ENCODE results near the gene OCA2. TPM values are rescaled to one million over a fixed set of nuclear protein-coding genes. Genes with fewer than 3 reads are reported as not detected.

The OCA2 gene
- total RNA-seq, 1 experiment from 2014 or later = 0.31 TPM

DNA sequence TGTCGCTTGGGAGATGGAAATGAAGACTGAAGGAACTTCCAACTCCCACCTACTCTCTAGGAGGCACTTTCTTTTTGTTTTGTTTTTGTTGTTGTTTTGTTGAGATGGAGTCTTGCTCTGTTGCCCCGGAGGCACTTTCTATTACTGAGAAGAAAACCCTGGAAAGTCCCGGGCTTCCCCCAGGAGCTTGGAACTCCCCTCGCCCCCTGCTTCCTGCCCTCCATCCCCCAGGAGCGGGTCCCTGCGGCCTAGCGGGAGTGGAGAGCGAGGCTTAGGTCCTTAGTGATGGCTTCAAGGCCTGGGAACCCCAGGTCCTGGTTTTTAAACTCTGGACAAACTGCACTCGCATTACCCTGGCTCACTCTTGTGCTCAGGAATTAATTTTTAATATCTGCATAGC, 195.7 kb downstream of the OCA2 start:
- H3K9me3 Mint-ChIP-seq = peaks cover under 1 to 1% of the 10 kb centered on the region in 2 experiments
- no peak overlapping the region for H3T11ph ChIP-seq (ENCODE audit: low read length)
- TF ChIP-seq, protein P1, sequence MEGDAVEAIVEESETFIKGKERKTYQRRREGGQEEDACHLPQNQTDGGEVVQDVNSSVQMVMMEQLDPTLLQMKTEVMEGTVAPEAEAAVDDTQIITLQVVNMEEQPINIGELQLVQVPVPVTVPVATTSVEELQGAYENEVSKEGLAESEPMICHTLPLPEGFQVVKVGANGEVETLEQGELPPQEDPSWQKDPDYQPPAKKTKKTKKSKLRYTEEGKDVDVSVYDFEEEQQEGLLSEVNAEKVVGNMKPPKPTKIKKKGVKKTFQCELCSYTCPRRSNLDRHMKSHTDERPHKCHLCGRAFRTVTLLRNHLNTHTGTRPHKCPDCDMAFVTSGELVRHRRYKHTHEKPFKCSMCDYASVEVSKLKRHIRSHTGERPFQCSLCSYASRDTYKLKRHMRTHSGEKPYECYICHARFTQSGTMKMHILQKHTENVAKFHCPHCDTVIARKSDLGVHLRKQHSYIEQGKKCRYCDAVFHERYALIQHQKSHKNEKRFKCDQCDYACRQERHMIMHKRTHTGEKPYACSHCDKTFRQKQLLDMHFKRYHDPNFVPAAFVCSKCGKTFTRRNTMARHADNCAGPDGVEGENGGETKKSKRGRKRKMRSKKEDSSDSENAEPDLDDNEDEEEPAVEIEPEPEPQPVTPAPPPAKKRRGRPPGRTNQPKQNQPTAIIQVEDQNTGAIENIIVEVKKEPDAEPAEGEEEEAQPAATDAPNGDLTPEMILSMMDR (conservative IDR thresholded peaks at IDR 0.05) = no peak
- no peaks in the 10 kb centered on the region for H3K9me3 ChIP-seq (ENCODE audit: control insufficient read depth, low read depth, low read length)
- H2BK20ac ChIP-seq (ENCODE audit: low read depth, low read length, poor library complexity, severe bottlenecking) = no peak overlapping the region
- H3K56ac ChIP-seq (ENCODE audit: insufficient read length, low read depth, low read length) = no peak overlapping the region
- H2BK5ac ChIP-seq (ENCODE audit: insufficient read length, low read length) = no peak overlapping the region
- WGBS (ENCODE audit: extremely low coverage, insufficient read length, low lambda C conversion rate) = no CpG with 5 or more reads among the region's 9 CpGs
- H4K20me1 ChIP-seq (ENCODE audit: control insufficient read depth, insufficient read depth, insufficient read length) = no peaks in the 10 kb centered on the region
- H3K79me1 ChIP-seq (ENCODE audit: insufficient read depth, low read depth, low read length, poor library complexity, severe bottlenecking) = no peaks in the 10 kb centered on the region
- H3K27me3 Mint-ChIP-seq (ENCODE audit: low read depth) = no peaks in the 10 kb centered on the region
- no peaks in the 10 kb centered on the region for H3K79me2 ChIP-seq (ENCODE audit: insufficient read depth, low read length)
- no peak overlapping the region for H3K27ac ChIP-seq (ENCODE audit: insufficient read length, low read depth, low read length)
- H3K23ac ChIP-seq (ENCODE audit: insufficient read length, low read depth, low read length) = no peak overlapping the region
- no peak overlapping the region for H3K18ac ChIP-seq (ENCODE audit: insufficient read length, low read depth, low read length)
- no peak overlapping the region for H3K9ac ChIP-seq (ENCODE audit: extremely low read depth, insufficient read length, low read length)
- no peak overlapping the region for H3K4ac ChIP-seq (ENCODE audit: low read depth, low read length)
- H4K5ac ChIP-seq (ENCODE audit: insufficient read length, low read depth, low read length) = no peak overlapping the region
- H3K36me3 Mint-ChIP-seq (ENCODE audit: insufficient read depth in 1 of 3, low read depth in 3 of 3) = peaks cover under 1 to 2% (median under 1%) of the 10 kb centered on the region in 3 experiments; a peak in 5 of 7 replicates
- H3K4me3 Mint-ChIP-seq = no peak overlapping the region
- H3K23me2 ChIP-seq (ENCODE audit: insufficient read length, low read depth, low read length, poor library complexity, severe bottlenecking) = no peaks in the 10 kb centered on the region
- H4K8ac ChIP-seq (replicated peaks; ENCODE audit: insufficient read length, low read depth, low read length) = no peak overlapping the region
- H3K4me2 ChIP-seq (ENCODE audit: insufficient read depth, insufficient read length, low read length) = no peak overlapping the region
- H3K27me3 ChIP-seq (ENCODE audit: insufficient read depth, low read length) = no peaks in the 10 kb centered on the region
- no peak overlapping the region for H4K91ac ChIP-seq (ENCODE audit: insufficient read length, low read depth, low read length)
- peaks cover 3% of the 10 kb centered on the region; the same call in 1 of the 2 replicates for H3K4me1 ChIP-seq (ENCODE audit: insufficient read depth, low read length)
- H3K14ac ChIP-seq (ENCODE audit: insufficient read depth, low read length) = no peak overlapping the region
- H2BK12ac ChIP-seq (ENCODE audit: insufficient read length, low read depth, low read length) = no peak overlapping the region
- no peak overlapping the region for H2BK15ac ChIP-seq (ENCODE audit: low read depth, low read length)
- no peak overlapping the region for H2BK120ac ChIP-seq (ENCODE audit: low read depth, low read length, poor library complexity, severe bottlenecking)
- peaks cover 10 to 13% of the 10 kb centered on the region in 2 experiments for H3K4me1 Mint-ChIP-seq
- DNase-seq = no peak
- H2AFZ ChIP-seq (ENCODE audit: low read length) = no peak overlapping the region
- no peak overlapping the region for H2AK5ac ChIP-seq (ENCODE audit: insufficient read length, low read length)
- no peak overlapping the region for H3K27ac Mint-ChIP-seq

Measured in H9 (cell line).